H1 (cell line): ENCODE results near the gene GPR37. TPM values are rescaled to one million over a fixed set of nuclear protein-coding genes. Genes with fewer than 3 reads are reported as not detected.

Experiments
- CTCF ChIA-PET: fragments of 300-600 bp; sonication (Branson Sonifier 250); formaldehyde crosslinking; loops from one replicate; lab custom pipeline; 2021; ENCODE audit not compliant: partially characterized antibody; lab: Charles Lee
- POLR2A ChIA-PET: fragments of 300-600 bp; sonication (Branson Sonifier 250); formaldehyde crosslinking; loops from one replicate; lab custom pipeline; 2021; ENCODE audit warnings: inconsistent platforms; ENCODE audit not compliant: partially characterized antibody; lab: Charles Lee
- DNase-seq, 2 experiments: peaks; one replicate each; pipeline versions ENCODE4 v3.0.0 to v3.0.0-alpha.2; 2010 to 2022; ENCODE audit warnings: low spot score in 2 of 2, low read depth in 1 of 2, mixed read lengths in 1 of 2
- FAIRE-seq: peaks from 2 replicates; lab custom pipeline; 2011; peaks lifted over from hg19 to GRCh38; lab: Jason Lieb, UNC
- H2AFZ ChIP-seq: 2 replicates; pipeline ENCODE4 v1.8.1; 2012; ENCODE audit warnings: low read length, inconsistent platforms
- H2AK5ac ChIP-seq: 2 replicates; pipeline ENCODE4 v1.6.1; 2013; ENCODE audit warnings: low read depth, low read length
- H2BK120ac ChIP-seq: replicated peaks from 2 replicates; pipeline ENCODE3; 2013; ENCODE audit warnings: low read depth, low read length, inconsistent platforms
- H2BK12ac ChIP-seq: 2 replicates; pipeline ENCODE4 v1.6.1; 2013; ENCODE audit warnings: low read depth, low read length
- H2BK15ac ChIP-seq: 2 replicates; pipeline ENCODE4 v1.6.1; 2013; ENCODE audit warnings: low read length
- H2BK20ac ChIP-seq: 2 replicates; pipeline ENCODE4 v1.6.1; 2013; ENCODE audit warnings: low read length
- H2BK5ac ChIP-seq: 2 replicates; pipeline ENCODE4 v1.6.1; 2013; ENCODE audit warnings: low read depth, low read length
- H3K14ac ChIP-seq: 2 replicates; pipeline ENCODE4 v1.6.1; 2013; ENCODE audit warnings: inconsistent platforms; ENCODE audit not compliant: insufficient read length
- H3K18ac ChIP-seq: 2 replicates; pipeline ENCODE4 v1.6.1; 2013; ENCODE audit warnings: low read length; ENCODE audit errors: extremely low read depth
- H3K23ac ChIP-seq: 2 replicates; pipeline ENCODE4 v1.6.1; 2013; ENCODE audit warnings: inconsistent platforms; ENCODE audit not compliant: insufficient read length
- H3K23me2 ChIP-seq: 2 replicates; pipeline ENCODE4 v1.6.1; 2013; ENCODE audit warnings: low read depth, low read length
- H3K27ac ChIP-seq: 2 replicates; pipeline ENCODE4 v1.6.1; 2011; ENCODE audit warnings: low read depth, low read length, inconsistent platforms
- H3K27me3 ChIP-seq, 4 experiments: replicated peaks in 1 of 4; 1 replicate in 1 of 4; 2 replicates in 3 of 4; pipeline versions ENCODE4 v1.6.1 to v1.8.1; 2011 to 2013; ENCODE audit warnings: low read length in 3 of 4, mild to moderate bottlenecking in 3 of 4, inconsistent platforms in 2 of 4, mixed read lengths in 2 of 4, moderate library complexity in 1 of 4; ENCODE audit not compliant: control insufficient read depth in 3 of 4, insufficient read depth in 3 of 4; ENCODE audit errors: extremely low read depth in 1 of 4
- H3K36me3 ChIP-seq, 4 experiments: 2 replicates each; pipeline versions ENCODE4 v1.6.1 to v1.8.1; 2011 to 2013; ENCODE audit warnings: mild to moderate bottlenecking in 4 of 4, low read length in 3 of 4, moderate library complexity in 2 of 4, control low read depth in 1 of 4, inconsistent platforms in 1 of 4; ENCODE audit not compliant: insufficient read depth in 4 of 4, control insufficient read depth in 2 of 4
- H3K4ac ChIP-seq: replicated peaks from 2 replicates; pipeline ENCODE3; 2013; ENCODE audit warnings: low read length, low read depth, mixed read lengths, inconsistent platforms; ENCODE audit not compliant: insufficient read length
- H3K4me1 ChIP-seq, 4 experiments: replicated peaks in 1 of 4; 1 replicate in 1 of 4; 2 replicates in 3 of 4; pipeline versions ENCODE4 v1.6.1 to v1.8.1; 2011 to 2013; ENCODE audit warnings: low read length in 3 of 4, inconsistent platforms in 2 of 4, mixed read lengths in 1 of 4; ENCODE audit not compliant: insufficient read depth in 4 of 4, control insufficient read depth in 3 of 4
- H3K4me2 ChIP-seq, 2 experiments: 2 replicates each; pipeline versions ENCODE4 v1.6.1 to v1.8.1; 2011 to 2013; ENCODE audit warnings: low read depth in 2 of 2, low read length in 2 of 2, control low read depth in 1 of 2, inconsistent platforms in 1 of 2, mild to moderate bottlenecking in 1 of 2; ENCODE audit not compliant: insufficient read depth in 1 of 2
- H3K4me3 ChIP-seq, 4 experiments: fragments of 200-600, 300-600 bp in 1 of 4; sonication (generic), shearing (Covaris generic), sonication (Bioruptor Twin) in 1 of 4; 2 replicates each; pipeline versions ENCODE4 v1.5.1 to v1.8.1; 2011 to 2016; ENCODE audit warnings: low read length in 4 of 4, low read depth in 3 of 4, control low read depth in 2 of 4, inconsistent platforms in 2 of 4, mild to moderate bottlenecking in 2 of 4, mixed read lengths in 1 of 4, moderate library complexity in 1 of 4; ENCODE audit not compliant: insufficient read depth in 2 of 4; ENCODE audit errors: extremely low read depth in 1 of 4
- H3K56ac ChIP-seq: replicated peaks from 2 replicates; pipeline ENCODE3; 2013; ENCODE audit warnings: low read depth, mild to moderate bottlenecking, mixed read lengths, low read length, inconsistent platforms; ENCODE audit not compliant: insufficient read length
- H3K79me1 ChIP-seq: 2 replicates; pipeline ENCODE4 v1.6.1; 2013; ENCODE audit warnings: low read depth, low read length, control low read depth
- H3K79me2 ChIP-seq, 2 experiments: 2 replicates each; pipeline versions ENCODE4 v1.6.1 to v1.8.1; 2012 to 2013; ENCODE audit warnings: low read length in 2 of 2, mild to moderate bottlenecking in 2 of 2, inconsistent platforms in 1 of 2; ENCODE audit not compliant: insufficient read depth in 2 of 2, control insufficient read depth in 1 of 2
- H3K9ac ChIP-seq, 4 experiments: replicated peaks in 1 of 4; 1 replicate in 1 of 4; 2 replicates in 3 of 4; pipeline versions ENCODE4 v1.6.1 to v1.8.1; 2011 to 2013; ENCODE audit warnings: low read depth in 3 of 4, low read length in 3 of 4, control low read depth in 2 of 4, mild to moderate bottlenecking in 2 of 4, moderate library complexity in 2 of 4, inconsistent platforms in 1 of 4; ENCODE audit errors: extremely low read depth in 1 of 4
- H3K9me3 ChIP-seq, 2 experiments: 2 replicates each; pipeline versions ENCODE4 v1.6.1 to v1.8.1; 2012 to 2013; ENCODE audit warnings: mild to moderate bottlenecking in 2 of 2, moderate library complexity in 2 of 2, control low read depth in 1 of 2, inconsistent platforms in 1 of 2, low read depth in 1 of 2, low read length in 1 of 2, mixed read lengths in 1 of 2; ENCODE audit not compliant: insufficient read depth in 2 of 2
- H4K20me1 ChIP-seq, 2 experiments: replicated peaks in 1 of 2; 2 replicates each; pipeline versions ENCODE3 to v1.8.1; 2011 to 2013; ENCODE audit warnings: inconsistent platforms in 2 of 2, low read length in 2 of 2, mild to moderate bottlenecking in 1 of 2; ENCODE audit not compliant: insufficient read depth in 2 of 2, control insufficient read depth in 1 of 2
- H4K5ac ChIP-seq: 2 replicates; pipeline ENCODE4 v1.6.1; 2013; ENCODE audit warnings: low read length, low read depth, mixed read lengths, inconsistent platforms; ENCODE audit not compliant: insufficient read length
- H4K8ac ChIP-seq: 2 replicates; pipeline ENCODE4 v1.8.0; 2013; ENCODE audit warnings: mild to moderate bottlenecking, moderate library complexity, low read length, inconsistent platforms; ENCODE audit not compliant: insufficient read depth; ENCODE audit errors: extremely low read depth
- H4K91ac ChIP-seq: replicated peaks from 2 replicates; pipeline ENCODE3; 2013; ENCODE audit warnings: low read length, mixed read lengths, inconsistent platforms; ENCODE audit not compliant: insufficient read length
- ASH2L ChIP-seq: fragments of 200-600, 300-600 bp; sonication (generic); IDR thresholded peaks from one replicate; pipeline ENCODE4 v1.7.1; 2017; ENCODE audit warnings: low read length
- CHD1 ChIP-seq: IDR thresholded peaks from 2 replicates; pipeline ENCODE4 v1.6.1; 2012; ENCODE audit warnings: low read depth, low read length, improper control_type of control experiment
- CHD2 ChIP-seq: IDR thresholded peaks from 2 replicates; pipeline ENCODE4 v1.6.1; 2012; ENCODE audit warnings: low read length, improper control_type of control experiment
- EZH2 ChIP-seq: fragments of 200-600 bp; sonication (generic); IDR thresholded peaks from 2 replicates; pipeline ENCODE4 v1.7.1; 2012; ENCODE audit warnings: low read depth, mild to moderate bottlenecking, moderate library complexity, low read length, inconsistent platforms; ENCODE audit not compliant: severe bottlenecking
- GTF2F1 ChIP-seq: IDR thresholded peaks from 2 replicates; pipeline ENCODE4 v1.6.1; 2012; ENCODE audit warnings: low read depth, low read length, improper control_type of control experiment, borderline replicate concordance
- HDAC2 ChIP-seq, 2 experiments: fragments of 300-600 bp in 1 of 2; sonication (generic) in 1 of 2; IDR thresholded peaks; 2 replicates each; pipeline ENCODE4 v1.6.1; 2011 to 2012; ENCODE audit warnings: low read depth in 2 of 2, low read length in 2 of 2, mild to moderate bottlenecking in 2 of 2, moderate library complexity in 2 of 2, borderline replicate concordance in 1 of 2, inconsistent platforms in 1 of 2
- MAFK ChIP-seq: IDR thresholded peaks from 2 replicates; pipeline ENCODE4 v1.6.1; 2012; ENCODE audit warnings: low read depth, mild to moderate bottlenecking, improper control_type of control experiment, low read length
- NRF1 ChIP-seq: IDR thresholded peaks from 2 replicates; pipeline ENCODE4 v1.6.1; 2011; ENCODE audit warnings: mild to moderate bottlenecking, low read depth, low read length, improper control_type of control experiment
- POLR2AphosphoS5 ChIP-seq: IDR thresholded peaks from 2 replicates; pipeline ENCODE4 v1.6.1; 2011; ENCODE audit warnings: low read depth, low read length
- RAD21 ChIP-seq, 2 experiments: IDR thresholded peaks in 1 of 2; conservative IDR thresholded peaks in 1 of 2; 2 replicates each; pipeline ENCODE4 v1.6.1; 2011; ENCODE audit warnings: low read depth in 2 of 2, low read length in 2 of 2, improper control_type of control experiment in 1 of 2, inconsistent platforms in 1 of 2, mild to moderate bottlenecking in 1 of 2, moderate library complexity in 1 of 2
- SP1 ChIP-seq: IDR thresholded peaks from 2 replicates; pipeline ENCODE4 v1.6.1; 2011; ENCODE audit warnings: low read depth, low read length
- SP4 ChIP-seq: IDR thresholded peaks from 2 replicates; pipeline ENCODE4 v1.6.1; 2012; ENCODE audit warnings: low read length, inconsistent platforms
- TCF12 ChIP-seq: IDR thresholded peaks from 2 replicates; pipeline ENCODE4 v1.6.1; 2011; ENCODE audit warnings: low read depth, mild to moderate bottlenecking, low read length
- ZNF274 ChIP-seq: IDR thresholded peaks from 2 replicates; pipeline ENCODE4 v1.7.0; 2012; ENCODE audit warnings: low read length, borderline replicate concordance; ENCODE audit errors: extremely low read depth
- WGBS, 2 experiments: shearing (Covaris generic) in 1 of 2; methylation state at CpG; one replicate each; pipeline versions ENCODE4 v1.1.6 to v1.1.7; 2013 to 2015; ENCODE audit warnings: low lambda C conversion rate in 2 of 2, mixed read lengths in 2 of 2, inconsistent platforms in 1 of 2, low coverage in 1 of 2, missing lambda C conversion rate in 1 of 2; ENCODE audit not compliant: insufficient replicate concordance in 2 of 2, insufficient coverage in 1 of 2, insufficient read length in 1 of 2; ENCODE audit errors: extremely low coverage in 1 of 2, missing lambda C conversion rate in 1 of 2; 5-methylcytosine and 5-hydroxymethylcytosine counted together
- polyA plus RNA-seq, 7 experiments: library from polyadenylated mRNA; depleted of rRNA in 3 of 7; stranded (reverse) in 5 of 7; unstranded in 2 of 7; fragments of >200 nt in 5 of 7; fragments of 200-250 nt in 2 of 7; gene quantifications; 1 replicate in 5 of 7; 2 replicates in 1 of 7; 4 replicates in 1 of 7; pipeline versions ENCODE4 v1.2.1 to v1.2.3, GENCODE V29; 2011 to 2013; ENCODE audit warnings: missing spikeins in 2 of 7, mixed read lengths in 2 of 7
- total RNA-seq: library from RNA; stranded (reverse); fragmentation: NEBNext Ultra II Directional; extraction: Animal tissue kit (Norgen Biotek cat#: 25700); gene quantifications from 2 replicates; pipeline ENCODE4 v1.2.1, GENCODE V29; 2021

GPR37 gene
- total and polyA plus RNA-seq, 2 of the 8 experiments (the other 6 are each of a cell fraction or from before 2014, with no cell fraction given) = 1.5 to 17.4 TPM

GRCh38 chr7:124796771-124797170, 31.2 kb upstream of the GPR37 start:
- TF ChIP-seq CHD2 (no peak), TCF12 (no peak), RAD21 (IDR thresholded peaks at IDR 0.05 in 1 of 2, conservative IDR thresholded peaks at IDR 0.05 in 1 of 2; ENCODE audit: low read depth in 2 of 2, low read length in 2 of 2) (no peak), NRF1 (no peak), HDAC2 (IDR thresholded peaks at IDR 0.05; ENCODE audit: borderline replicate concordance in 1 of 2, low read depth in 2 of 2, low read length in 2 of 2) (no peak), POLR2AphosphoS5 (no peak), CHD1 (no peak), ZNF274 (no peak), GTF2F1 (no peak), EZH2 (no peak), ASH2L (no peak), SP1 (no peak), MAFK (no peak), SP4 (no peak)
- POLR2A ChIA-PET = no interaction called here
- WGBS, 2 experiments = 89% methylated on average over 2 of the region's 2 CpGs; no CpG with 5 or more reads in 1 of the 2 experiments

More at GRCh38 chr7:124796771-124797170, 31.2 kb upstream of the GPR37 start:
- no peak overlapping the region for H3K18ac ChIP-seq
- no peak overlapping the region for H2AK5ac ChIP-seq
- no peak overlapping the region for H4K91ac ChIP-seq
- H3K36me3 ChIP-seq = no peaks in the 10 kb centered on the region
- no peak overlapping the region for H3K56ac ChIP-seq
- no peak overlapping the region for H2BK15ac ChIP-seq
- no peaks in the 10 kb centered on the region for H3K79me1 ChIP-seq
- no peak overlapping the region for H4K8ac ChIP-seq
- H3K9ac ChIP-seq = no peak overlapping the region
- no peak overlapping the region for H3K14ac ChIP-seq
- no peak overlapping the region for H2BK120ac ChIP-seq
- H2BK12ac ChIP-seq = no peak overlapping the region
- no peaks in the 10 kb centered on the region for H3K79me2 ChIP-seq
- DNase-seq = no peak
- no peak overlapping the region for H3K4me2 ChIP-seq
- H3K23me2 ChIP-seq = no peaks in the 10 kb centered on the region
- no peak for FAIRE-seq
- no peak overlapping the region for H2AFZ ChIP-seq
- no peak overlapping the region for H3K27ac ChIP-seq
- no peaks in the 10 kb centered on the region for H3K9me3 ChIP-seq
- no peak overlapping the region for H3K4ac ChIP-seq
- CTCF ChIA-PET = interaction anchor here (1.0 kb wide), 1 partner anchor 82 kb away, joined by 5 read pairs; no protein-coding TSS in a partner anchor
- H3K4me1 ChIP-seq = no peaks in the 10 kb centered on the region
- no peak overlapping the region for H3K4me3 ChIP-seq
- no peaks in the 10 kb centered on the region for H4K20me1 ChIP-seq
- no peaks in the 10 kb centered on the region for H3K27me3 ChIP-seq
- no peak overlapping the region for H2BK20ac ChIP-seq
- no peak overlapping the region for H3K23ac ChIP-seq
- H2BK5ac ChIP-seq = no peak overlapping the region
- no peak overlapping the region for H4K5ac ChIP-seq
